ENCODE results near the gene SLC38A5. TPM values are rescaled to one million over a fixed set of nuclear protein-coding genes. Genes with fewer than 3 reads are reported as not detected.

SLC38A5 gene
- total and polyA plus RNA-seq, 7 donors, result 0.34 to 1.7 (median 0.98) TPM

GRCh38 chrX:48514868-48515460, 44.9 kb upstream of the SLC38A5 start:
- DNase-seq (no peak), ATAC-seq (no peak)
- Histone ChIP-seq H3K4me3 (no peak overlapping the region), H3K27me3 (ENCODE audit: insufficient read depth in 3 of 3, low read length in 2 of 3) (peaks cover 0 to 5% (median 0%) of the 10 kb centered on the region in 3 donors), H3K9me3 (no peaks in the 10 kb centered on the region), H3K36me3 (ENCODE audit: insufficient read depth in 1 of 2, low read depth in 1 of 2) (no peaks in the 10 kb centered on the region), H3K27ac (no peak overlapping the region), H3K4me1 (no peaks in the 10 kb centered on the region)
- no peak for TF ChIP-seq CTCF (IDR thresholded peaks at IDR 0.05)
- intact Hi-C loops (cut with DNase I), result loop anchor here in 1 of 2 donors (10.0 kb wide), 1 partner anchor 430 kb away; no protein-coding TSS in a partner anchor
- 83 to 97% (median 94%) methylated on average over 8 to 9 of the region's 9 CpGs for WGBS, 3 donors

DNA sequence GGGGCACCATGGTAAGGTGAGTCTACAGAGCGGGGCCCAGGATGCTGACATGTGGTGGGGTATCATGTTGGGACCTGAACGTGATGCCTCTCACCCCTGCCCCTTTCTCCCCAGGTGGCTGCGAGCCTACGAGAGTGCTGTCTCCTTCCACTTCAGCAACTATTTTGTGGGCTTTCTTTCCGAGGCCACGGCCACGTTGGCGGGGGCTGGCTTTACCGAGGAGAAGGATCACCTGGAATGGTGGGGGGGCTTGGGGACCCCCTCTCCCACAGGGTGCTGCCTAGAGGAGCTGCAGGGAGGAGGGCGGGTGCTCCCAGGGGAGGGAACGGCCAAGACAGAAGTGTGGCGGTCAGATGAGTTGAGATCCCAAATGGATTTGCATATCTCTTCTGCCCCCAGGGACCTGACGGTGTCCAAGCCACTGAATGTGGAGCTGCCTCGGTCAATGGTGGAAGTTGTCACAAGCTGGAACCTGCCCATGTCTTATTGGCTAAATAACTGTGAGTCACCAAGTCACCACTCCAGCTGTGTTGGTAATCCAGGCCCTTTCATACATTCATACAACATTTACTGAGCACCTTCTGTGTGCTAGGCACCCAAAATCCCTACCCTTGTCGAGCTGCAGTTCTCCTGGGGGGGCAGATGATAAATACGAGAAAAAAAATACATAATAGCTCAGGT, 44.2 kb upstream of the SLC38A5 start:
- peaks cover 0 to 5% (median 0%) of the 10 kb centered on the region in 3 donors for H3K27me3 ChIP-seq (ENCODE audit: insufficient read depth in 3 of 3, low read length in 2 of 3)
- ATAC-seq, result no peak
- TF ChIP-seq CTCF (IDR thresholded peaks at IDR 0.05), result no peak
- H3K36me3 ChIP-seq (ENCODE audit: insufficient read depth in 1 of 2, low read depth in 1 of 2), result no peaks in the 10 kb centered on the region
- H3K9me3 ChIP-seq, result no peaks in the 10 kb centered on the region
- WGBS, 3 donors, result 81 to 96% (median 88%) methylated on average over 7 to 16 of the region's 16 CpGs
- H3K4me1 ChIP-seq, result no peaks in the 10 kb centered on the region
- no peak for DNase-seq
- no peak overlapping the region for H3K27ac ChIP-seq
- intact Hi-C loops (cut with DNase I), result loop anchor here in 1 of 2 donors (10.0 kb wide), 1 partner anchor 429 kb away; no protein-coding TSS in a partner anchor
- no peak overlapping the region for H3K4me3 ChIP-seq

DNA sequence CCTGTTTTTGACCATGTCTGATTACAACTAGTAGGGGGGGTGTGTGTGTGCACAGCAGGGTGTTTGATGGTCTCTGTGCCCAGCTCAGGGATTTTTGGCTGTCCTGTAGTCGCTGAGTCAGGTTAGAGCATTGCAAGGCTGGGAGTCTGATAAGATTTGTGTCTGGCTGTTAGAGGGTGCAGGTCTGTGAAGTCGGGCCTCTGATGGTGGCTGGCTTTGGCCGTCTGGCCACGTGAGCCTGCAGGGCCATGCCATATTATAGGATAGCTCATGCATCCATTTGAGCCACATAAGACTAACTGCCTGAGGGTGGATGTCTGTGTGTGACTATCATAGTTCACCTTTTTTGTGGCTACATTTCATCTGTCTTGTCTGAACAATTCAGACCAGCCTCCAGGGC, 43.6 kb upstream of the SLC38A5 start:
- Histone ChIP-seq H3K36me3 (ENCODE audit: insufficient read depth in 1 of 2, low read depth in 1 of 2) (no peaks in the 10 kb centered on the region), H3K4me1 (no peaks in the 10 kb centered on the region), H3K27me3 (ENCODE audit: insufficient read depth in 3 of 3, low read length in 2 of 3) (peaks cover 0 to 5% (median 0%) of the 10 kb centered on the region in 3 donors), H3K4me3 (no peak overlapping the region), H3K27ac (no peak overlapping the region), H3K9me3 (no peaks in the 10 kb centered on the region)
- 71 to 89% (median 86%) methylated on average over 3 to 4 of the region's 4 CpGs for WGBS, 3 donors
- intact Hi-C loops (cut with DNase I), result loop anchor here in 1 of 2 donors (10.0 kb wide), 1 partner anchor 429 kb away; no protein-coding TSS in a partner anchor
- ATAC-seq (no peak), DNase-seq (no peak)
- no peak for TF ChIP-seq CTCF (IDR thresholded peaks at IDR 0.05)

DNA sequence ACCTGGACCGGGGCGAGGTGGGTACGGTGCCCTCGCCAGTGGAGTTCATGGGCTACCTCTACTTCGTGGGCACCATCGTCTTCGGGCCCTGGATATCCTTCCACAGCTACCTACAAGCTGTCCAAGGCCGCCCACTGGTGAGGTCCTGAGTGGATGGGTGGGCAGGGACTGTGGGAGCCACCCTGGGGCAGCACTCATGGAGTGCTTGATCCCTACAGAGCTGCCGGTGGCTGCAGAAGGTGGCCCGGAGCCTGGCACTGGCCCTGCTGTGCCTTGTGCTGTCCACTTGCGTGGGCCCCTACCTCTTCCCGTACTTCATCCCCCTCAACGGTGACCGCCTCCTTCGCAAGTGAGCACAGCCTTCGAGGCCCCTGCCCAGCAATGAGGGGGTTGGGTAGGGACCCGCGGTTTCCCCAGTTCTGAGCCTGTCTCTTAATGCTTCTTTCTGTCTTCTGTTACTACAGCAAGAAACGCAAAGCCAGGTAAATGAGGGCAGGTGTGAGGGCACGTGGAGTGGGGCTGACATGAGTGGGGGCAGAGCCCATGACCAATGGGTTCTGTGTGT, 42.4 kb upstream of the SLC38A5 start:
- no peak for TF ChIP-seq CTCF (IDR thresholded peaks at IDR 0.05)
- H3K9me3 ChIP-seq, result no peaks in the 10 kb centered on the region
- no peak overlapping the region for H3K27ac ChIP-seq
- H3K4me3 ChIP-seq, result no peak overlapping the region
- WGBS, 3 donors, result 89 to 95% (median 95%) methylated on average over 13 to 20 of the region's 20 CpGs
- ATAC-seq (no peak), DNase-seq (no peak)
- H3K36me3 ChIP-seq (ENCODE audit: insufficient read depth in 1 of 2, low read depth in 1 of 2), result no peaks in the 10 kb centered on the region
- H3K4me1 ChIP-seq, result no peaks in the 10 kb centered on the region
- H3K27me3 ChIP-seq (ENCODE audit: insufficient read depth in 3 of 3, low read length in 2 of 3), result peaks cover 0 to 5% (median 0%) of the 10 kb centered on the region in 3 donors
- intact Hi-C loops (cut with DNase I), result loop anchor here in 1 of 2 donors (10.0 kb wide), 1 partner anchor 428 kb away; no protein-coding TSS in a partner anchor
